ENCODE measurements around the gene TMEM139.

GRCh38 chr7:143325240-143325639 lies 40.5 kb downstream of the TMEM139 start:
- no peak for TF ChIP-seq CTCF (IDR thresholded peaks at IDR 0.05)
- TF ChIP-seq POLR2A (IDR thresholded peaks at IDR 0.05): no peak
